ENCODE data around the gene MYO5A.
"Not testable (repeated sequence)": the region's sequence is repeated elsewhere in the genome, so short reads cannot be mapped to it uniquely, and the experiment has no call there.

Gene MYO5A

DNA sequence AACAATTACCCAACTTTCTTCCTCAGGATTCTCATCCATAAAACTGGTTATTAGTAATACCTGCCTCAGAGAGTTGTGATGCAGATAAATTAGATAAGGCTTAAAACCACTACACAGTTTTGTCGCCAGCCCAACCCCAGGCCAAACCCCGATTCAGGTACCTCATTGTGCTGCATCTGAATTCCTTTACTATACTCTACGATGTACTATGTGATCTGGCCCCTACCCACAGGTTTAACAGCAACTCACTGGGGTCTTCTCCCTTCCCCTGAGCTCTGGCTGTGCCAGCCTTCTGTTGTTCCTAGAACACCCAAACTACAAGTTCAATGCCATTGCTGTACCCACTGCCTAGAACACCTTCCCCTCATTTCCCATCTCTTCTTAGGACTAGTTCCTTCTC is 64.6 kb downstream of the MYO5A start:
- H3K4me3 ChIP-seq (replicated peaks; ENCODE audit: low read depth, low read length) = no peak overlapping the region
- DNase-seq (ENCODE audit: extremely low read depth, low read depth) = no peak
- TF ChIP-seq CTCF (IDR thresholded peaks at IDR 0.05; ENCODE audit: low read depth, low read length, missing control alignments) = no peak

GRCh38 chr15:52463638-52464037 is 65.0 kb downstream of the MYO5A start:
- no peak for TF ChIP-seq CTCF (IDR thresholded peaks at IDR 0.05; ENCODE audit: low read depth, low read length, missing control alignments)
- no peak for DNase-seq (ENCODE audit: extremely low read depth, low read depth)
- no peak overlapping the region for H3K4me3 ChIP-seq (replicated peaks; ENCODE audit: low read depth, low read length)

- no peak for DNase-seq (ENCODE audit: extremely low read depth, low read depth)
- no peak for TF ChIP-seq CTCF (IDR thresholded peaks at IDR 0.05; ENCODE audit: low read depth, low read length, missing control alignments)
- no peak overlapping the region for H3K4me3 ChIP-seq (replicated peaks; ENCODE audit: low read depth, low read length)
These were observed 65.8 kb downstream of the MYO5A start for GRCh38 chr15:52462806-52463360.

DNA sequence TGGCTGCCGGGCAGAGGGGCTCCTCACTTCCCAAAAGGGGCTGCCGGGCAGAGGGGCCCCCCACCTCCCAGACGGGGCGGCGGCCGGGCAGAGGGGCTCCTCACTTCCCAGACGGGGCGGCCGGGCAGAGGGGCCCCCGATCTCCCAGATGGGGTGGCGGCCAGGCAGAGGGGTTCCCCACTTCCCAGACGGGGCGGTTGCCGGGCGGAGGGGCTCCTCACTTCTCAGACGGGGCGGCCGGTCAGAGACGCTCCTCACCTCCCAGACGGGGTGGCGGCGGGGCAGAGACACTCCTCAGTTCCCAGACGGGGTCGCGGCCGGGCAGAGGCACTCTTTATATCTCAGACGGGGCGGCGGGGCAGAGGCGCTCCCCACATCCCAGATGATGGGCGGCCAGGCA is 69.0 kb downstream of the MYO5A start:
- not testable (repeated sequence) for DNase-seq (ENCODE audit: extremely low read depth, low read depth); H3K4me3 ChIP-seq (replicated peaks; ENCODE audit: low read depth, low read length)

GRCh38 chr15:52459265-52459664 is 69.4 kb downstream of the MYO5A start:
- not testable (repeated sequence) for DNase-seq (ENCODE audit: extremely low read depth, low read depth); H3K4me3 ChIP-seq (replicated peaks; ENCODE audit: low read depth, low read length)

- no peak overlapping the region for H3K4me3 ChIP-seq (replicated peaks; ENCODE audit: low read depth, low read length)
- no peak for TF ChIP-seq CTCF (IDR thresholded peaks at IDR 0.05; ENCODE audit: low read depth, low read length, missing control alignments)
- DNase-seq (ENCODE audit: extremely low read depth, low read depth) = no peak
These were observed 80.4 kb downstream of the MYO5A start for GRCh38 chr15:52448011-52448890.

- no peak for DNase-seq (ENCODE audit: extremely low read depth, low read depth)
- H3K4me3 ChIP-seq (replicated peaks; ENCODE audit: low read depth, low read length) = no peak overlapping the region
- TF ChIP-seq CTCF (IDR thresholded peaks at IDR 0.05; ENCODE audit: low read depth, low read length, missing control alignments) = no peak
These were observed 82.7 kb downstream of the MYO5A start for GRCh38 chr15:52445954-52446353.

- no peak overlapping the region for H3K4me3 ChIP-seq (replicated peaks; ENCODE audit: low read depth, low read length)
- TF ChIP-seq CTCF (IDR thresholded peaks at IDR 0.05; ENCODE audit: low read depth, low read length, missing control alignments) = no peak
- no peak for DNase-seq (ENCODE audit: extremely low read depth, low read depth)
These were observed 83.1 kb downstream of the MYO5A start for GRCh38 chr15:52445553-52445952.

DNA sequence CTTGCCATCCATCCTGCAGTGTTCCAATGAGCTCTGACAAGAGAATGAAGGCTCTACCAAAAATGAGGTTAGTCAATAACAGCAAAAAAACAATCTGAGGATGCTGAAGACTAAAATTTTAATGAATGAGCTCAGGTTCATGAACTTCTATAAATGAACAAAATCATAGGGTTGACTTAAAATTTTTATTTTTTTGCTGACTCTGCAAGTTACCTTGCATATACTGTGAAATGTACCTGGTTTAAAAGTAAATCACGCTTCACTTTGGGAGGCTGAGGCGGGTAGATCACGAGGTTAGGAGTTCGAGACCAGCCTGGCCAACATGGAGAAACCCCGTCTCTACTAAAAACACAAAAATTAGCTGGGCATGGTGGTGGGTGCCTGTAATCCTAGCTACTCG is 85.5 kb downstream of the MYO5A start:
- H3K4me3 ChIP-seq (replicated peaks; ENCODE audit: low read depth, low read length); DNase-seq (ENCODE audit: extremely low read depth, low read depth): not testable (repeated sequence)
